SK-N-SH treated with all-trans-retinoic acid at 6 μM for 48 hours (cell line): ENCODE measurements around the gene PSME1.

Source experiments
- ATAC-seq: fragments of 200-7000 bp; cut with Tn5 transposase; 3 replicates; pipeline ENCODE4 v1.9.1; 2020; ENCODE audit warnings: mild to moderate bottlenecking, moderate library complexity
- ESRRG ChIP-seq: fragments of 250-450 bp; sonication (Bioruptor Pico); IDR thresholded peaks from 2 replicates; pipeline ENCODE4 v1.6.1; 2021; ENCODE audit warnings: mild to moderate bottlenecking
- GLIS3 ChIP-seq: fragments of 250-450 bp; sonication (Bioruptor Pico); IDR thresholded peaks from 2 replicates; pipeline ENCODE4 v1.5.0; 2020; ENCODE audit warnings: mild to moderate bottlenecking, moderate library complexity
- OSR1 ChIP-seq: fragments of 250-450 bp; sonication (Bioruptor Pico); IDR thresholded peaks from 2 replicates; pipeline ENCODE4 v1.8.0; 2022; ENCODE audit warnings: moderate library complexity, mild to moderate bottlenecking, inconsistent platforms
- PPARA ChIP-seq: fragments of 250-450 bp; sonication (Bioruptor Pico); IDR thresholded peaks from 2 replicates; pipeline ENCODE4 v1.5.0; 2020; ENCODE audit warnings: mild to moderate bottlenecking, borderline replicate concordance
- RARB ChIP-seq: fragments of 250-450 bp; sonication (Bioruptor Pico); IDR thresholded peaks from 2 replicates; pipeline ENCODE4 v1.8.0; 2021; ENCODE audit warnings: mild to moderate bottlenecking, moderate library complexity
- SNAI2 ChIP-seq: fragments of 250-450 bp; sonication (Bioruptor Pico); IDR thresholded peaks from 2 replicates; pipeline ENCODE4 v1.5.0; 2020; ENCODE audit warnings: mild to moderate bottlenecking, moderate library complexity
- TCF4 ChIP-seq: fragments of 250-450 bp; sonication (Bioruptor Pico); IDR thresholded peaks from 2 replicates; pipeline ENCODE4 v1.8.0; 2021; ENCODE audit warnings: mild to moderate bottlenecking, moderate library complexity, borderline replicate concordance
- ZFP3 ChIP-seq: fragments of 250-450 bp; sonication (Bioruptor Pico); IDR thresholded peaks from 2 replicates; pipeline ENCODE4 v1.5.0; 2020; ENCODE audit warnings: mild to moderate bottlenecking, moderate library complexity
- ZFP30 ChIP-seq: fragments of 450-650 bp; formaldehyde crosslinking; IDR thresholded peaks from 2 replicates; pipeline ENCODE4 v1.5.0; 2022; ENCODE audit warnings: mild to moderate bottlenecking, moderate library complexity
- ZNF565 ChIP-seq: fragments of 450-650 bp; formaldehyde crosslinking; conservative IDR thresholded peaks from 2 replicates; pipeline ENCODE4 v1.5.0; 2020; ENCODE audit warnings: low read depth, mild to moderate bottlenecking, moderate library complexity
- ZNF70 ChIP-seq: fragments of 450-650 bp; formaldehyde crosslinking; IDR thresholded peaks from 2 replicates; pipeline ENCODE4 v1.5.0; 2020; ENCODE audit warnings: mild to moderate bottlenecking, moderate library complexity
- ZNF8 ChIP-seq: fragments of 450-650 bp; formaldehyde crosslinking; IDR thresholded peaks from 2 replicates; pipeline ENCODE4 v1.5.0; 2020; ENCODE audit warnings: mild to moderate bottlenecking, moderate library complexity
- TF ChIP-seq, protein P1 (sequence below): fragments of 250-450 bp; sonication (Bioruptor Pico); IDR thresholded peaks from 2 replicates; pipeline ENCODE4 v1.5.1; 2020; ENCODE audit warnings: low read depth, mild to moderate bottlenecking, moderate library complexity
- TF ChIP-seq, protein P2 (sequence below): fragments of 250-450 bp; sonication (Bioruptor Pico); IDR thresholded peaks from 2 replicates; pipeline ENCODE4 v1.8.0; 2020; ENCODE audit warnings: mild to moderate bottlenecking, moderate library complexity, borderline replicate concordance
- TF ChIP-seq, protein P3 (sequence below): fragments of 250-450 bp; sonication (Bioruptor Pico); IDR thresholded peaks from 2 replicates; pipeline ENCODE4 v1.5.0; 2020; ENCODE audit warnings: mild to moderate bottlenecking, moderate library complexity
- TF ChIP-seq, protein P4 (sequence below): fragments of 250-450 bp; sonication (Bioruptor Pico); IDR thresholded peaks from 2 replicates; pipeline ENCODE4 v1.5.1; 2021; ENCODE audit warnings: mild to moderate bottlenecking, moderate library complexity
- TF ChIP-seq, protein P5 (sequence below): fragments of 250-450 bp; sonication (Bioruptor Pico); IDR thresholded peaks from 2 replicates; pipeline ENCODE4 v1.8.0; 2021; ENCODE audit warnings: low read depth, mild to moderate bottlenecking, moderate library complexity, borderline replicate concordance

Gene PSME1

DNA sequence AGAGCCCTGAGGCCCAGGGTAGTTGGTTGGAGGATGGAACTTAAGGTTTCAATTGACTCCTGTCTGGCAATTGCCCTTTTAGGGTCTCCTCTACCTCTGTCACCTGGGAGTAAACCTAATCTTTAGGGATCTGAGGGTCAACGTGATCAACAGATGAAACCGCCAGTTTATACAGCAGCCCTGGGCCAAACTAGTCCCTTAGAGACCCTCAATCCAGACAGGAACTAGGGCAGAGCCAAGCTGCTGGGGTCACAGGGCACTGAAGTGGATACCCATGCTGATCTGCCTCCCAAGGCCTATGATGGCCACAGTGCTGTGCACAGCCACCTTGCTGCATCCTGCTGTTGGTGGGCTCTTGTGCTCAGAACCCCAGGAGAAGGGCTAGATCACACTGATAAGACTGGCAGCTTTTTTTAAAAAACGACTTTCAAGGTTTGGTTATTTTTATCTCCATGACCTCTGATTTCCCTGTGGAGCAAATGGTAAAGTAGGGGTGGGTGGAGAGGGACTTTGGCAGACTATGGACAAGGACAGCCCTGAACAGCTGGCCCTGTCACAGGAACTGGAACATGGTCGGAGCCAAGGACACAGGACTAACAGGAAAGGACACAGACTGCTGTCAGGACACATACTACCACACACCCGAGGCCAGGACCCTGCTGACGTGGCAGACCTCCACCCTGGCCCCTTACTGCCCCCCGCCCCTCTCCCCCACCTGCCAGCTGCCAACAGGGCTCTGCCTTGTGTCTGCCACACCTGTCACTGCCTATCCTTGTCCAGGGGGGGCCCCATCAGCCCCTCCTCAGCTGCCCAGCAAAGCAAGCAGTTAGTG is 5.1 kb upstream of the PSME1 start:
- TF ChIP-seq ZFP3 (no peak), ZNF8 (CRISPR knock-in tag) (no peak), RARB (no peak)
- TF ChIP-seq, protein P1, sequence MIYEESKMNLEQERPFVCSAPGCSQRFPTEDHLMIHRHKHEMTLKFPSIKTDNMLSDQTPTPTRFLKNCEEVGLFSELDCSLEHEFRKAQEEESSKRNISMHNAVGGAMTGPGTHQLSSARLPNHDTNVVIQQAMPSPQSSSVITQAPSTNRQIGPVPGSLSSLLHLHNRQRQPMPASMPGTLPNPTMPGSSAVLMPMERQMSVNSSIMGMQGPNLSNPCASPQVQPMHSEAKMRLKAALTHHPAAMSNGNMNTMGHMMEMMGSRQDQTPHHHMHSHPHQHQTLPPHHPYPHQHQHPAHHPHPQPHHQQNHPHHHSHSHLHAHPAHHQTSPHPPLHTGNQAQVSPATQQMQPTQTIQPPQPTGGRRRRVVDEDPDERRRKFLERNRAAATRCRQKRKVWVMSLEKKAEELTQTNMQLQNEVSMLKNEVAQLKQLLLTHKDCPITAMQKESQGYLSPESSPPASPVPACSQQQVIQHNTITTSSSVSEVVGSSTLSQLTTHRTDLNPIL: no peak
- no peak for ATAC-seq

DNA sequence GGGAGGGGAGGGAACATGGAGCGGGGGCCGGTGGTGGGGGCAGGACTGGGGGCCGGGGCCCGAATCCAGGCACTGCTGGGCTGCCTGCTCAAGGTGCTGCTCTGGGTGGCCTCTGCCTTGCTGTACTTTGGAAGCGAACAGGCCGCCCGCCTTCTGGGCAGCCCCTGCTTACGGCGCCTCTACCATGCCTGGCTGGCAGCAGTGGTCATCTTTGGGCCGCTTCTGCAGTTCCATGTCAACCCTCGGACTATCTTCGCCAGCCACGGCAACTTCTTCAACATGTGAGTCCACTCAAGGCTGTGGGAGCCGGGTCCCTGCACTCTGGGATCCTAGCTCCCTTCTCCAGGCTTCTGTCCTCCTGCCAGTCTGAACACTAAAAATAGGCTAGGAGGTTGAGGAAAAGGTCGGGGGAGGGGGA is 4.4 kb upstream of the PSME1 start:
- TF ChIP-seq, protein P2, sequence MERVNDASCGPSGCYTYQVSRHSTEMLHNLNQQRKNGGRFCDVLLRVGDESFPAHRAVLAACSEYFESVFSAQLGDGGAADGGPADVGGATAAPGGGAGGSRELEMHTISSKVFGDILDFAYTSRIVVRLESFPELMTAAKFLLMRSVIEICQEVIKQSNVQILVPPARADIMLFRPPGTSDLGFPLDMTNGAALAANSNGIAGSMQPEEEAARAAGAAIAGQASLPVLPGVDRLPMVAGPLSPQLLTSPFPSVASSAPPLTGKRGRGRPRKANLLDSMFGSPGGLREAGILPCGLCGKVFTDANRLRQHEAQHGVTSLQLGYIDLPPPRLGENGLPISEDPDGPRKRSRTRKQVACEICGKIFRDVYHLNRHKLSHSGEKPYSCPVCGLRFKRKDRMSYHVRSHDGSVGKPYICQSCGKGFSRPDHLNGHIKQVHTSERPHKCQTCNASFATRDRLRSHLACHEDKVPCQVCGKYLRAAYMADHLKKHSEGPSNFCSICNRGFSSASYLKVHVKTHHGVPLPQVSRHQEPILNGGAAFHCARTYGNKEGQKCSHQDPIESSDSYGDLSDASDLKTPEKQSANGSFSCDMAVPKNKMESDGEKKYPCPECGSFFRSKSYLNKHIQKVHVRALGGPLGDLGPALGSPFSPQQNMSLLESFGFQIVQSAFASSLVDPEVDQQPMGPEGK (CRISPR knock-in tag): no peak
- TF ChIP-seq GLIS3 (CRISPR knock-in tag): no peak
- TF ChIP-seq, all 23 proteins: peak for 0
- ATAC-seq: no peak

DNA sequence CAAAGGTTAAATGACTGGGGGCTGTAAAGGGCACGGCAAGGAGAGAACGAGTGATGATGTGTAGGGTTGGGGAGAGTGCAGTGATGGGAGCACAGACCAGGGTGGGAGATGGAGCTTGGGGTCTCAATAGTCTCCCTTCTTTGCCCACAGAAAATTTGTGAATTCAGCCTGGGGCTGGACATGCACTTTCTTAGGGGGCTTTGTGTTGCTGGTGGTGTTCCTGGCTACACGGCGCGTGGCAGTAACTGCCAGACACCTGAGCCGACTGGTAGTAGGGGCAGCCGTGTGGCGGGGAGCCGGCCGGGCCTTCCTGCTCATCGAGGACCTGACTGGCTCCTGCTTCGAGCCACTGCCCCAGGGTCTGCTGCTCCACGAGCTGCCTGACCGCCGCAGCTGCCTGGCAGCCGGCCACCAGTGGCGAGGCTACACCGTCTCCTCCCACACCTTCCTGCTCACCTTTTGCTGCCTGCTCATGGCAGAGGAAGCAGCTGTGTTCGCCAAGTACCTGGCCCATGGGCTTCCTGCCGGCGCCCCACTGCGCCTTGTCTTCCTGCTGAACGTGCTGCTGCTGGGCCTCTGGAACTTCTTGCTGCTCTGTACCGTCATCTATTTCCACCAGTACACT is 3.8 kb upstream of the PSME1 start:
- TF ChIP-seq, protein P2 (CRISPR knock-in tag): no peak
- TF ChIP-seq, protein P3, sequence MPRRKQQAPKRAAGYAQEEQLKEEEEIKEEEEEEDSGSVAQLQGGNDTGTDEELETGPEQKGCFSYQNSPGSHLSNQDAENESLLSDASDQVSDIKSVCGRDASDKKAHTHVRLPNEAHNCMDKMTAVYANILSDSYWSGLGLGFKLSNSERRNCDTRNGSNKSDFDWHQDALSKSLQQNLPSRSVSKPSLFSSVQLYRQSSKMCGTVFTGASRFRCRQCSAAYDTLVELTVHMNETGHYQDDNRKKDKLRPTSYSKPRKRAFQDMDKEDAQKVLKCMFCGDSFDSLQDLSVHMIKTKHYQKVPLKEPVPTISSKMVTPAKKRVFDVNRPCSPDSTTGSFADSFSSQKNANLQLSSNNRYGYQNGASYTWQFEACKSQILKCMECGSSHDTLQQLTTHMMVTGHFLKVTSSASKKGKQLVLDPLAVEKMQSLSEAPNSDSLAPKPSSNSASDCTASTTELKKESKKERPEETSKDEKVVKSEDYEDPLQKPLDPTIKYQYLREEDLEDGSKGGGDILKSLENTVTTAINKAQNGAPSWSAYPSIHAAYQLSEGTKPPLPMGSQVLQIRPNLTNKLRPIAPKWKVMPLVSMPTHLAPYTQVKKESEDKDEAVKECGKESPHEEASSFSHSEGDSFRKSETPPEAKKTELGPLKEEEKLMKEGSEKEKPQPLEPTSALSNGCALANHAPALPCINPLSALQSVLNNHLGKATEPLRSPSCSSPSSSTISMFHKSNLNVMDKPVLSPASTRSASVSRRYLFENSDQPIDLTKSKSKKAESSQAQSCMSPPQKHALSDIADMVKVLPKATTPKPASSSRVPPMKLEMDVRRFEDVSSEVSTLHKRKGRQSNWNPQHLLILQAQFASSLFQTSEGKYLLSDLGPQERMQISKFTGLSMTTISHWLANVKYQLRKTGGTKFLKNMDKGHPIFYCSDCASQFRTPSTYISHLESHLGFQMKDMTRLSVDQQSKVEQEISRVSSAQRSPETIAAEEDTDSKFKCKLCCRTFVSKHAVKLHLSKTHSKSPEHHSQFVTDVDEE (CRISPR knock-in tag): no peak
- TF ChIP-seq SNAI2: no peak
- no peak for TF ChIP-seq ZNF565 (CRISPR knock-in tag)
- ATAC-seq: no peak

DNA sequence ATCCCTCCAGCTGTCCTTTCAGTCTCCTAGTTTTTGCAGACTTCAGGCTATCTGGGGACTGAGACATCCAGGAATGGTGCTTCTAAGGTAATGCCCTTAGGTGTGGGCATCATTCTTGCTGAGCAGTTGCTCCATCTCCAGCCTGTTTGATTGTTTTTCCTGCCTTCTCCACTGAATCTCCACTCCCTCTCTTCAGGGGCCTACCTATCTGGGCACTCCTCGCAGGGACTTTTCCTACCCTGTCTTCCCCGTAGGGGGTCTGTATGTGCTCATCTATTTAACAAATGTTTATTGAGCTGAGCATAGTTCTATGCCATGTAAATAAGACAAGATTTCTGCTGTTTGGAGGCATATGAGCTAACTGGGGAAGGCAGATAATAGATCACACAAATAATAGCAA is 3.0 kb upstream of the PSME1 start:
- TF ChIP-seq PPARA (CRISPR knock-in tag) (no peak), TCF4 (CRISPR knock-in tag) (no peak), ZNF8 (CRISPR knock-in tag) (no peak), ZNF70 (no peak), ESRRG (no peak), OSR1 (CRISPR knock-in tag) (no peak), ZFP3 (no peak), ZFP30 (CRISPR knock-in tag) (no peak), RARB (no peak), ZNF565 (CRISPR knock-in tag) (no peak), GLIS3 (CRISPR knock-in tag) (no peak)
- TF ChIP-seq, protein P1: no peak
- TF ChIP-seq, protein P4, sequence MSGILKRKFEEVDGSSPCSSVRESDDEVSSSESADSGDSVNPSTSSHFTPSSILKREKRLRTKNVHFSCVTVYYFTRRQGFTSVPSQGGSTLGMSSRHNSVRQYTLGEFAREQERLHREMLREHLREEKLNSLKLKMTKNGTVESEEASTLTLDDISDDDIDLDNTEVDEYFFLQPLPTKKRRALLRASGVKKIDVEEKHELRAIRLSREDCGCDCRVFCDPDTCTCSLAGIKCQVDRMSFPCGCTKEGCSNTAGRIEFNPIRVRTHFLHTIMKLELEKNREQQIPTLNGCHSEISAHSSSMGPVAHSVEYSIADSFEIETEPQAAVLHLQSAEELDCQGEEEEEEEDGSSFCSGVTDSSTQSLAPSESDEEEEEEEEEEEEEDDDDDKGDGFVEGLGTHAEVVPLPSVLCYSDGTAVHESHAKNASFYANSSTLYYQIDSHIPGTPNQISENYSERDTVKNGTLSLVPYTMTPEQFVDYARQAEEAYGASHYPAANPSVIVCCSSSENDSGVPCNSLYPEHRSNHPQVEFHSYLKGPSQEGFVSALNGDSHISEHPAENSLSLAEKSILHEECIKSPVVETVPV: no peak
- TF ChIP-seq, protein P5, sequence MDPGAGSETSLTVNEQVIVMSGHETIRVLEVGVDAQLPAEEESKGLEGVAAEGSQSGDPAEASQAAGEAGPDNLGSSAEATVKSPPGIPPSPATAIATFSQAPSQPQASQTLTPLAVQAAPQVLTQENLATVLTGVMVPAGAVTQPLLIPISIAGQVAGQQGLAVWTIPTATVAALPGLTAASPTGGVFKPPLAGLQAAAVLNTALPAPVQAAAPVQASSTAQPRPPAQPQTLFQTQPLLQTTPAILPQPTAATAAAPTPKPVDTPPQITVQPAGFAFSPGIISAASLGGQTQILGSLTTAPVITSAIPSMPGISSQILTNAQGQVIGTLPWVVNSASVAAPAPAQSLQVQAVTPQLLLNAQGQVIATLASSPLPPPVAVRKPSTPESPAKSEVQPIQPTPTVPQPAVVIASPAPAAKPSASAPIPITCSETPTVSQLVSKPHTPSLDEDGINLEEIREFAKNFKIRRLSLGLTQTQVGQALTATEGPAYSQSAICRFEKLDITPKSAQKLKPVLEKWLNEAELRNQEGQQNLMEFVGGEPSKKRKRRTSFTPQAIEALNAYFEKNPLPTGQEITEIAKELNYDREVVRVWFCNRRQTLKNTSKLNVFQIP (CRISPR knock-in tag): no peak
- ATAC-seq: no peak
